Activated naive CD4-positive, alpha-beta T cell treated with Interleukin-2 at 50 U/mL for 16 hours (primary cell): Measurements from ENCODE around the gene ADGRE3.

Experiments
- DNase-seq: peaks from one replicate; pipeline ENCODE4 v3.0.0-alpha.2; 2020

ADGRE3 gene

DNA sequence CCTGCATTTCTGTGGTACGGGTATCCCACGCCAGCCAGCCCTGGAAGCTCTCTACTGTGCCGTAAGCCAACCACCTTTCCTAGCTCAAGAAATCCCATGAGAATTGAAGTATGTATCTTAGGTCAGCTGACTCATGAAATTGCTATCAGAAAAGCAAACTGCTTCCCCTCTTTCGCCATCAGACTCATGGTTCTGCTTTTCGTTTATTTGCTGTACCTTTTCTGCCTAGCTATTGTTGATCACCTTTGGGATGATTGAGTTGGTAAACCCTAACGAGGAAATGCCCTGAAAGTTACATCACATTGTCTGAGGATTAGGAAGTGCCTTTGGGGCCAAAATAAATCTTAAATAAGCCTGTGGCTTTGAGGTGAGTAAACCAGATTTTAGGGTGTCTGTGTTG is at the start of gene ADGRE3:
ADGRE3 (minus strand) TSS at position 81 of the 400 bp plus-strand sequence; CDS start at position 7, 74 bp downstream.
- DNase-seq: no peak

DNA sequence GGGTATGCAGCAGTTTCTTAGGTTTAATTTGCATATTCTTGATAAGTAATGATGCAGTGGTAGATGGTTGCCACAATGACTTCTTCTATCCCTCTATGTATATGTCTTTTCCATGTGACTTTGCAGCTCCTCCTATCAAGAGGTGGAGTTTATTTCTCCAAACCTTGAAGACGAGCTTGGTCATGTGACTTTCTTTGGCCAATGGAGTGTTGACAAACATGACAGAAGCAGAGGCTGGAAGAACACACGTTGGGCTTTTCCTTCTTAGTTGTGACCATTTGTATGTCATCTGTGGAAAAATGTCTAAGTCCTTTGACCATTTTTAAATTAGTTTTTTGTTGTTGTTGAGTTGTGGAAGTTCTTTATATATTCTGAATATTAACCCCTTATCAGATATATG is 47.5 kb upstream of the ADGRE3 start:
- no peak for DNase-seq

GRCh38 chr19:14719162-14719561 is 44.5 kb upstream of the ADGRE3 start:
- no peak for DNase-seq

DNA sequence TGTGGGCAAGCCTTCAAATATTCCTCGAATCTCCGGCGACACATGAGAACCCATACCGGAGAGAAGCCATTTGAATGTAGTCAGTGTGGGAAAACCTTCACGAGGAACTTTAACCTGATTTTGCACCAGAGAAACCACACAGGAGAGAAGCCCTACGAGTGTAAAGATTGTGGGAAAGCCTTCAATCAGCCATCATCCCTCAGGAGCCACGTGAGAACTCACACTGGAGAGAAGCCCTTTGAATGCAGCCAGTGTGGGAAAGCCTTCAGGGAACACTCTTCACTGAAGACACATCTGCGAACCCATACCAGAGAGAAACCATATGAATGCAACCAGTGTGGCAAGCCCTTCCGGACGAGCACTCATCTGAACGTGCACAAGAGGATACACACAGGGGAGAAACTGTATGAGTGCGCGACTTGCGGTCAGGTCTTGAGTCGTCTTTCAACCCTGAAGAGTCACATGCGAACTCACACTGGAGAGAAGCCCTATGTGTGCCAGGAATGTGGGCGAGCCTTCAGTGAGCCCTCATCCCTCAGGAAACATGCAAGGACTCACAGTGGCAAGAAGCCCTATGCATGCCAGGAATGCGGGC is 44.0 kb upstream of the ADGRE3 start:
- DNase-seq: no peak

DNA sequence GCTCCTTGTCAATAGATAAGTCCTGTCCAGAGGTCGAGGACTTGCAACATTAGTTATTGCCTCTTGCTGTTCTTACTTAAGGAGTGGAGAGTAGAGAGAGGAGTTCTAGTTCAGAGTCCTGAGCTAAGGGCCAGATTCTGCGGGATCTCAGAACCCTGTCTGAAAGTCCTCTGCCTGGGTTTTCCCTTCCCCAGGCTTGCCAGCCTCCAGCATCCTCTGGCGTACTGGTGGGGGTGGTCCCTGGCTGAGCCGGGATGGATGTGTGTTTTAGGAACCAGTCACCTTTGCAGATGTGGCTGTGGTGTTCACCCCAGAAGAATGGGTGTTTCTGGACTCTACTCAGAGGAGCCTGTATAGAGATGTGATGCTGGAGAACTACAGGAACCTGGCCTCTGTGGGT is 41.2 kb upstream of the ADGRE3 start:
- no peak for DNase-seq

- no peak for DNase-seq
Observed at GRCh38 chr19:14704450-14704849, 29.8 kb upstream of the ADGRE3 start.

DNA sequence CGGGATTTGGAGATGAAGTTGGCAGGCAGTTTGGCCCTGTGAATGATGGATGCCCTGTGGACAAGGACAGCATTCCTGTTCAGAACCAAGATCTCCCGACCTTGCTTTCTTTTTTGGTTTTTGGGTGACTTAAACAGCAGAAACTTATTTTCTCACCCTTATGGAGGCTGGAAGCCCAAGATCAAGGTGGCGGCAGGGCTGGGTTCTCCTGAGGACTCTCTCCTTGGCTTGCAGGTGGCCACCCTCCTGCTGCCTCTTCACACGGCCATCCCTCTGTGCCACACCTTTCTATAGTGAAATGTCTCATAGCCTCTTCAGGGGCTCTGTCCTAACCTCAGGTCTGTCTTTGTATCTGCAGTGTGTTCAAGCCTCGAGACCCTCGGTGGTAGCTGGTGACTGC is 29.2 kb upstream of the ADGRE3 start:
- DNase-seq: no peak

DNA sequence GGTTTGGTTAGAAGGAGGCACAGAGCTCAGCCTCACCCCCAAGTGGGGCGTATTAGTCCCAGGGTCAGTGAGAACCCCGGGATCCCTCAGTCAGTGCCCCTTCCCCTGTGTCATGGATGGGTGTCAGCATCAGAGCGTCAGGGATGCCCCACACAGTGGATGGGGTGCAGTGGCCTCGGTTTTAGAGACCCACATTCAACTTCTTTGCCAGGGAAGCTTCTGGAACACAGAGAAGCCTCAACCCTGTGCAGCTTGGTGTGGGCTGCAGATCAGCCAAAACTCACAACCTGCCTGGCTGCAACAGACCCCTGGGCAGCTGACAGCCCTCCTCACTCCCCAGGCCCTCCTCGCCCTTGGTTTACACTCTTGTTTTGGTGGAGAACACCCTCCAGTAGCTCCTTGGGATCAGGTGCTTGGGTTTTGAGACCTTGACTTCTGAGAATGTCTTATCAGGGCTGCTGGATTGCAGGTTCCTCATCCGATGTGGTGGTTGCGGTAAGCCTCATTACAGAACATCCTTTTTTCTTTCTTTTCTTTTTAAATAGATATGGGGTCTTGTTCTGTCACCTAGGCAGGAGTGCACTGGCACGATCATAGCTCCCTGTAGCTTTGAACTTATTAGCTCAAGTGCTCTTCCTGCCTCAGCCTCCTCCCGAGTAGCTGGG is 26.2 kb upstream of the ADGRE3 start:
- no peak for DNase-seq

DNA sequence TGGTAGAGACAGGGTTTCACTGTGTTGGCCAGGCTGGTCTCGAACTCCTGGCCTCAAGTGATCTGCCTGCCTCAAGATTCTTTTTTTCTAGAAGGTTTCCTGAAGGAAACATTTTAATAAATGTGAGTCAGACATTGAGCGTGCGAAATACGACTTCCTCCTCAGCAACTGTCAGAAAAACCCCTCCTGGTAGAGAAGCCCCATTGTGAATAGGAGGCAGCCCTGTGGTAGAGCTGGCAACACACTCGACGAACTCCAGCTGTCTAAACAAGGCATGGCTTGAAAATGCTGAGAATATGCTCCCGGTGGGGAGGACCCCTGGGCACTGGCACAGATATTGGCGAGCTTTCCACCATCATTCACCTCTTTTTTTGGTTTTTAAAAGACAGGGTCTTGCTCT is 25.0 kb upstream of the ADGRE3 start:
- no peak for DNase-seq

GRCh38 chr19:14695471-14695870 is 20.8 kb upstream of the ADGRE3 start:
- DNase-seq: no peak

DNA sequence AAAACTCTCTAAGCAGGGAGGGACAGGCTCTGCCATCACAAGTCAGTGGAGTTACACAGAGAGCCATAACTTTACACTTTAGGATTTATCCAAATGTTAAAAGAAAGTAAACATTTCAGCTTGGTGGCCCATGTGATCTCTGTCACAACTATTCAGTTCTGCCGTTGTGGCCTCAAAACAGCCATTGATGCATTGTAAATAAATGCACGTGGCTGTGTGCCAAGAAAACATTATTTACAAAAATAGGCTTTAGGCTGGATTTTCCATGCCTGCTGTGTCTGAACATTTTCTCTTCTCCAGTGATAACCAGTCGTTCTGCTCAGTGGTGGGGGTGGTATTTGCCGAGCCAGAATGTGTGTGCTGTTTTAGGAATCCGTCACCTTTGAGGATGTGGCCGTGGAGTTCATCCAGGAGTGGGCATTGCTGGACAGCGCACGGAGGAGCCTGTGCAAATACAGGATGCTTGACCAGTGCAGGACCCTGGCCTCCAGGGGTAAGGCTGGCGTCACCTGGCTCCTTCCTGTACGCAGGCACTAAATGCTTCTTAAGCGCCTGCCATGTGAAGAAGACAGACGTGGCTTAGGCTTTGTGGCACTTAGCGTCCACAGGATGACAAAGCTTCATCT is 20.1 kb upstream of the ADGRE3 start:
- DNase-seq: no peak

- peak; percentile 98 for DNase-seq
Observed at GRCh38 chr19:14689598-14690503, 15.2 kb upstream of the ADGRE3 start, which contains the start of gene ZNF333. Gene ZNF333 (plus strand): TSS chr19:14690048. CDS start chr19:14693492, 3,444 bp downstream.

GRCh38 chr19:14686411-14686810 is 11.8 kb upstream of the ADGRE3 start:
- peak; percentile 33 for DNase-seq

- peak; percentile 13 for DNase-seq
Observed at GRCh38 chr19:14683439-14683838, 8.8 kb upstream of the ADGRE3 start.

- no peak for DNase-seq
Observed at GRCh38 chr19:14682084-14682483, 7.4 kb upstream of the ADGRE3 start.

GRCh38 chr19:14678199-14678598 is 3.6 kb upstream of the ADGRE3 start:
- DNase-seq: no peak

DNA sequence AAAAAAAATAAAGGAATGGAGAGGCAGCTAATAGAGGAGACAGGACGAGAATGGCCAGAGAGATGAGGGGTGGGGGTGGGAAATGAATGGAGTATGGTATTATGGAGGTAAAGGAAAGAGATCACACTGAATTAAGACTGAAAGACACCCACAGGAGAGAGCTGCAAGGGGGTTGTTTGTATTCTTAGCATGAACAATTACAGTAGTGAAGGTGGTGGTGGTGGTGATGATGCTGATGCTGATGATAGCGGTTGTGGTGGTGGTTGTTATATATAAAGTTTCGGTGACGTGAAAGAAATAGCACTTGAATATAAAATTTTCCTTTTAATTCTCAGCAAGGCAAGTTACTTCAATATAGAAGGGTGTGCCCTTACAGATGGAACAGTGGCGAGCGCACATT is 2.8 kb upstream of the ADGRE3 start:
- peak; percentile 20 for DNase-seq

DNA sequence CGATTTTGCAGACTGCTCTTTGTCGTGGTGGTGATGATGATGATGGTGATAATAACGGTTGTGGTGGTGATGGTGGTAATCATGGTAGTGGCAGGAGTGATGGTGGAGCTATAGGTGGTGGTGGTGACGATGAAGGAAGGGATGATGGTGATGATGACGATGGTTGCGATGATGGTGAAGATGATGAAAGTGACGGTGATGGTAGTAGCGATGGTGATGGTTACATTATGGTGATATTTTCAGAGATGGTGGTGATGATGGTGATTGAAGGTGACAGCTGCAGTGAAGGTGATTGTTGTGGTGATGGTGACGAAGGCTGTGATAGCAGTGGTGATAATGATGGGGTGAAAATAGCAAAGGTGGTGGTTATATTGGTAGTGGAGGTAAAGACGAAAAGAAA is 2.1 kb upstream of the ADGRE3 start:
- no peak for DNase-seq

DNA sequence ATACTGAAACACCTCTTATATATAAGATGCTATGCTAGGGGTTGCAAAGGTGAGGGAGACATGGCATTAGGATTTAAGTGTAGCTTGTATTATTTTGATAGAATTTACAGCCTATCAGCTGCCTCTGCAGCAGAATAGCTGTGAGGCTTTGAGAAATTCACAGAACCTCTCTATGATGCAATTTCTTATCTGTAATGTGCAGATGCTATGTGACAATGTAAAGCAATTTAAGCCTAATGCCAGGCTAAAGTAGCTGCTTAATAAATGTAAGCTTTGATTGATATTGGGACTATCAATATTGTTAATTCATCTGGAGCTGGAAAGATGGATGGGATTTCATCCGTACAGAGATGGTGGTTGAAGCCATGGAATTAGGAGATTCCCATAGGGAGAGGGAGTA is 1.6 kb downstream of the ADGRE3 start:
- DNase-seq: no peak

DNA sequence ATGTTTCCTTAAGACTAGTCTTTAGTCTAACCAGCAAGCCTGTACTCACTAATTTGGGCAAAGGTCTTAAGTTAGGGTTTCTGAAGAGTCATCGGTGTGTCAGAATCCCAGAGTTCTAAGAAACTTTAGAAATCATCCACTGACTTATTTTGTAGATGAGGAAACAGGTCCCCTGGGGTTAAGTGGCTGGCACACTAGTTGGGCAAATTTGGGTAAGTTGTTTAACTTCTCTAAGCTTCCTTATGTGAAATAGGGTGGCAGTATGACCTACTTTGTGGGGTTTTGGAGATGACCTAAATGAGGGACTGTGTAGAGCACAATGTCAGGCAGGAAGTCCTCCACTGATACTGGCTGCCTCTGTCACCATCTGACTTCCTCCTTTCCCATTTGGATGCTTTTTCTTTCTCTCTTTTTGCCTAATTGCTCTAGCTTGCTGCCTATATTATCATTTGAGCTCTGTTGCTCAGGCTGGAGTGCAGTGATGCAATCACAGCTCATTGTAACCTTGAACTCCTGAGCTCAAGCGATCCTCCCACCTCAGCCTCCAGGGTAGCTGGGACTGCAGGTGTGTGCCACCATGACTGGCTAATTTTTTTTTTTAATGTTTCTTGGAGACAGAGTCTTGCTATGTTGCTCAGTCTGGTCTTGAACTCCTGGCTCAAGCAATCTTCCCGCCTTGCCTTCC is 2.3 kb downstream of the ADGRE3 start:
- no peak for DNase-seq

GRCh38 chr19:14670408-14670807 is 4.2 kb downstream of the ADGRE3 start:
- no peak for DNase-seq

GRCh38 chr19:14669940-14670339 is 4.7 kb downstream of the ADGRE3 start:
- DNase-seq: no peak
